ENCODE measurements around the gene POLN.

- TF ChIP-seq CTCF (conservative IDR thresholded peaks at IDR 0.05; ENCODE audit: low read length) (no peak), EZH2phosphoT487 (IDR thresholded peaks at IDR 0.05; ENCODE audit: borderline replicate concordance, low read depth, low read length) (no peak)
Measured at GRCh38 chr4:2068198-2068470, 173.8 kb downstream of the POLN start.

Data from OCI-LY7 (cell line).